Activated naive CD4-positive, alpha-beta T cell treated with anti-CD3 and anti-CD28 coated beads, Interleukin-2, amount 50 U/mL, for 24 hours (primary cell): ENCODE data around the gene CCL21.

Experiments
- H3K27ac Mint-ChIP-seq: one replicate; pipeline ENCODE4 v1.8.0; 2021; ENCODE audit warnings: mild to moderate bottlenecking, mixed read lengths
- H3K27me3 Mint-ChIP-seq: one replicate; pipeline ENCODE4 v1.8.0; 2021; ENCODE audit warnings: mixed read lengths
- H3K36me3 Mint-ChIP-seq: one replicate; pipeline ENCODE4 v1.8.0; 2021; ENCODE audit warnings: mixed read lengths
- H3K4me1 Mint-ChIP-seq: one replicate; pipeline ENCODE4 v1.8.0; 2021; ENCODE audit warnings: mixed read lengths
- H3K4me3 Mint-ChIP-seq: one replicate; pipeline ENCODE4 v1.8.0; 2021; ENCODE audit warnings: mild to moderate bottlenecking, mixed read lengths
- H3K9me3 Mint-ChIP-seq: one replicate; pipeline ENCODE4 v1.8.0; 2021; ENCODE audit warnings: mixed read lengths

The CCL21 gene

DNA sequence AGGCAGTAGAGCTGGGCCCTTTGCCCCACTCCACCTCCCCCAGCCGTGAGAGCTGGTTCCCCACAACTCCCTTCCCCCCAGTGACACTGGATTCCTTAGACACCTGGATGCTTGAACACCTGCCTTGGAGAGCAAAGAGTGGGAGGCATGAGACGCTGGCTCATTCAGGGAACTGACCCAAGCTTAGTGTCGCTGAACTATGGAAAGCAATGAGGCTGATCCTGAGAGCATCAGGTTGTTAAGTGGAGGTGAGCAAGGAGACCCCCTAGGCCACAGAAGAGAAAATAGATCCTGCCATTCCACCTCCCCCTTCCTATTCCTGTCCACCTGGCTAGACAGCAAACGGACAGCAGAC is 20.8 kb downstream of the CCL21 start:
- Mint-ChIP-seq H3K27me3 (no peaks in the 10 kb centered on the region), H3K27ac (no peak overlapping the region), H3K9me3 (no peaks in the 10 kb centered on the region), H3K4me3 (no peak overlapping the region), H3K4me1 (peaks cover 4% of the 10 kb centered on the region), H3K36me3 (no peaks in the 10 kb centered on the region)

DNA sequence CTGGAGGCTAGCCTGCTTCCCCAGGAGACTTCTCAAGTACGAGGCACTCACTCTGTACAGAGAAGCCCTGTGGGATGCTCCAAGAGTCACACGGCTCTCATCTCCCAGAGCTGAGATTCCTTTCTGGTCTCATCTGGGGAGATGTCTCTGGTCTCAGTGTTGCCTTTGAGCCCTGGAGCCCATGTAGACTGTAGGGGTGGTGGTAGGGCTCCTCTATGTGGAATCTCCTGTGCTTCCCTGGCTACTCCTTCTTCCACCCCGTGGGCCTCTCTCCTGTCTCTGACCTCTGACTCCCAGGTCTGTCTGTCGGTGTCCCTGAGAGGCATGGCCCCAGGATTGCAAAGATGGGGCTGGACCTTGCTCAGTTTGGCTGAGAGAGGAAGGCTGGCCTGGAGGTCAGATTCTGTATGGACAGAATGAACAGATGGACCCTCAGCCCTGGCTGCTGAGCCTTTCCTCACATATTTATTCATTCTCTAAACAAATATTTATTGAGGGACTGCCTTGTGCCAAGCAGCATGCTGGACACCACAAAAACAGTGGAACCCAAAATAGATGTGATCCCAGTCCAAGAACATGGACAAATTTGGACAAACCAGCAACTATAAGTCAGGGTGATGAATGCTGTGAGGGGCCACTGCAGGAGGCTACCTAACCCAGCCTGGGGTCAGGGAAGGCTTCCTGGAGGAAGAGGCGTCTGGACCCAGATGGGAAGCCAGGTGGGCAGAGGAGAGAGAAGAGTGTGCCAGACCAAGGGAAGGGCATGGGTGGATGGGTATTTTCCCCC is 21.4 kb downstream of the CCL21 start:
- H3K4me1 Mint-ChIP-seq, result peaks cover 8% of the 10 kb centered on the region
- H3K27ac Mint-ChIP-seq, result no peak overlapping the region
- H3K9me3 Mint-ChIP-seq, result no peaks in the 10 kb centered on the region
- H3K36me3 Mint-ChIP-seq, result no peaks in the 10 kb centered on the region
- H3K4me3 Mint-ChIP-seq, result no peak overlapping the region
- H3K27me3 Mint-ChIP-seq, result no peaks in the 10 kb centered on the region

DNA sequence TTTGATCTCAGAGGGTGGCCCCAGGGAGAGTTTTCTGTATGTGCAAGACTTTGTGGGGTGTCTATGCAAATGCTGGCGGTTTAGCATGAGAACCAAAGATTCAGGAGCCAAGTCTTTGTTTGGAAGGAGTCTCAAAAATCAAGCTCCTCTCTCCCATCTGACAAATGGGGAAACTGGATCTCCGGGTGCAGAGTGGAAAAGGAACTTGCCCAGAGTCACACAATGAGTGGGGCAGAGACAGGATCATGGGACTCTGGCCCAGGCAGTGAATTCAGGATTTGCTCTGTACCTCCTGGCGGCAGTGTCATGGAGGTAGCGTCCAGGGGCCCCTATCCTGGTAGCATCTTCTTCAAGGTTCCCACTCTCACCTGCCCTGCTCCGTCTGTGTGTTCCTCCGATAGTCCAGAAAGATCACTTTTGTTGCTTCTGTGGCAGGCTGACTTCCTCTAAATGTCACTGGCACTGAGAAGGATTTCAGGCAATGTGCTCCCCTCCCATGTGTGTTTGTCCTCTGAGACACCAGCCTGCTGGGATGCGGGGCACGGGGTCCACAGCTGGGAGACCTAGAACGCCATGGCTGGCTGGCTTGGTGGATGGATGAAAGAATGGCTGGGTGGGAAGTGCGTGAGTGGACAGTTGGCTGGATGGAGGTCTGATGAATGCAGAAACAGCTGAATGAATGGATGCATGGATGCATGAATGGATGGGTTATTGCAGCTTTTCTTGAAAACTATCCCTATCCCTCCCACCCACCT is 22.5 kb downstream of the CCL21 start:
- Mint-ChIP-seq H3K9me3 (no peaks in the 10 kb centered on the region), H3K36me3 (no peaks in the 10 kb centered on the region), H3K4me1 (peaks cover 8% of the 10 kb centered on the region), H3K27ac (no peak overlapping the region), H3K27me3 (no peaks in the 10 kb centered on the region), H3K4me3 (no peak overlapping the region)

DNA sequence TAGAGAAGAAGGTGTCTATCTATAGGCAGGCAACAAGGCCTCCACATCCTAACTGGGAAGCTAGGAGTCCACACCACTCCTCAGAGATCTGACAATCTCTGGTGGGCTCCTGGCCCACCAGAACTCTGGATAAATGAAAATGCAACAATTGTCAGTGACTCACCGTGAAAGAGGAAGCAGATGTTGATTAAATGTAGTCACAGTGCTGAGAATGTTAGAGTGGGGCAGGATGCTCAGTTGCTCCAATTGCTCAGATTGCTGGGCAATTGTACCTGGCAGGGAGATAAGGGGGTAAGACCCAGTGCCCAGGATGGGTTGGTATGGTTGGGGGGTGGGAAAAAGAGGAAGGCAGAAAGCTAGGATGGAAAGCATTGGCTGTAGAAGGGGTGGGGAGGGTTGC is 23.2 kb downstream of the CCL21 start:
- no peak overlapping the region for H3K27ac Mint-ChIP-seq
- no peaks in the 10 kb centered on the region for H3K9me3 Mint-ChIP-seq
- peaks cover 8% of the 10 kb centered on the region for H3K4me1 Mint-ChIP-seq
- H3K4me3 Mint-ChIP-seq, result no peak overlapping the region
- H3K36me3 Mint-ChIP-seq, result no peaks in the 10 kb centered on the region
- H3K27me3 Mint-ChIP-seq, result no peaks in the 10 kb centered on the region

DNA sequence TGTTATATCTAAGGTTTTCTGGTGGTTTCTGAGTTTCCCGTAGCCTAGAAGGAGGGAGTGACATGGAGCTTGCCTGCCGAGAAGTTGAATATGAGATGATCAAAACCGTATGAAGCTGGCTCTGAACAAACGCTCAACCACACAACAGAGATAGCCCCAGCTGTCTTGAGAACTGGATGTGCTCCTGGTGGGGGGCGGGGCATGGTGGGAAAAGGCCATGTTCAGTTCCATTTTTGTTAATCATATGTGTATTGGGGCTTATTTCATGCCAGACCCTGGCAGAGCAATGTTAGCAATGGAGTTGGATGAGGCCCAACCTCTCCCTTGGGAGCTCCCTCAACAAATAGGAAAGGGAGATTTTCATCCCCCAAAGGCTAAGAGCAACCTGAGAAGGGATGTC is 23.7 kb downstream of the CCL21 start:
- H3K27ac Mint-ChIP-seq, result no peak overlapping the region
- H3K27me3 Mint-ChIP-seq, result no peaks in the 10 kb centered on the region
- H3K4me1 Mint-ChIP-seq, result peaks cover 8% of the 10 kb centered on the region
- no peaks in the 10 kb centered on the region for H3K9me3 Mint-ChIP-seq
- H3K36me3 Mint-ChIP-seq, result no peaks in the 10 kb centered on the region
- no peak overlapping the region for H3K4me3 Mint-ChIP-seq

DNA sequence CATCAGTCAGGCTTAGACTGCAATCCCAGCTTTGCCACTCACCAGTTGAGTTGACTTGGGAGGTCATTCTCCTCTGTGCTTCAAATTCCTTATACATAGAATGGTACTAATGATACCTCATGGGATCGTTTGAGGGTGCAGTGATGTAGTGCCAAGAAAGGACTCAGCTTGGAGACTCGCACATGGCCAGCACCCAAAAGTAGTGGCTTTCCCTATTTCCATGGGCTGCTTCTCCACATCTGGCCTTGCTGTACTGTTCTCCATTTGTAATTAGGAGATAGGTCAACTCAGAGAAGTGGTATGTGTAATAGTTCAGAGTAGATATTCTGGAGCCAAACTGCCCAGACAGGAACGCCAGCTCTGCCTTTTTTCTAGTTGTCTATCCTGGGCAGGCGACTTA is 24.3 kb downstream of the CCL21 start:
- no peak overlapping the region for H3K4me3 Mint-ChIP-seq
- H3K9me3 Mint-ChIP-seq, result no peaks in the 10 kb centered on the region
- H3K27ac Mint-ChIP-seq, result peak overlapping the region; percentile 36
- no peaks in the 10 kb centered on the region for H3K36me3 Mint-ChIP-seq
- H3K4me1 Mint-ChIP-seq, result peaks cover 8% of the 10 kb centered on the region
- H3K27me3 Mint-ChIP-seq, result no peaks in the 10 kb centered on the region

DNA sequence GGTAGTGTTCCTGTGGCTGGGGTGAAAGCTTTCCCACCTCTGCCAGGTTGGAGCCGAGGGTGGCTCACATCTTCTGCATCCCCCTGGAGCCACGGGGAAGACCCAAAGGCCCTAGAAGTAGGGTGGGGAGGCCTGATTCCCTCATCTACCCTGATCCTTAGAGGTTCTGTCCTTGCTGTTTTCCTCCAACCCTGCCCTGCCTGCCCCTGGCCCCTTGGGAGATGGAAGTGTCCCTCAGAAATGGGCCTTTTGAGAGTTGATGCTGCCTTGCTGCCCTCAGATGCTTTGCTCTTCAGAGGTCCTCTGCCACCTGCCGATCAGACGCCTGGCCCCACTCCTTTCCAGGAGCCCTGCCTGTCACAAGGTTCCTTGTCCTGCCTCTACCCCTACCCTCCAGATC is 25.1 kb downstream of the CCL21 start:
- no peaks in the 10 kb centered on the region for H3K27me3 Mint-ChIP-seq
- H3K9me3 Mint-ChIP-seq, result no peaks in the 10 kb centered on the region
- no peak overlapping the region for H3K4me3 Mint-ChIP-seq
- H3K36me3 Mint-ChIP-seq, result no peaks in the 10 kb centered on the region
- H3K4me1 Mint-ChIP-seq, result peaks cover 8% of the 10 kb centered on the region
- no peak overlapping the region for H3K27ac Mint-ChIP-seq

DNA sequence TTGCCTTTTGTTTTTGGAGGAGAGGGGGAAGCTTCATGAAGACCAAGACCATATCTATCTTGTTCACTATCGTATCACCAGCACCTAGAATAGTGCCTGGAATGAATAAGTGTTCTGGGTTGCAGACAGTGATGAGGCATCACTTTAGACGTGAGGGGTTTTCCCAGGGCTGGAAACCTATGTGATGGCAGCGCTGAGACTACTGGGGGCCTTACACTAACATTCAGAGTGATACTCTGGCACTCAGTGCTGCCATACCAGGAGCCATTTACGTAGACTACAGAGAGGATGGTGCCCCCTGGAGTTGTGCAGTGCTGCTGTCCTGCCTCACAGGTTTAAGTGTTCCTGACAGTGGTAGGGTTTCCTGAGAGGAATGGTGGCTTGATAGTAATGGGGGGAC is 25.8 kb downstream of the CCL21 start:
- Mint-ChIP-seq H3K27ac (no peak overlapping the region), H3K4me3 (no peak overlapping the region), H3K36me3 (no peaks in the 10 kb centered on the region), H3K4me1 (peaks cover 8% of the 10 kb centered on the region), H3K9me3 (no peaks in the 10 kb centered on the region), H3K27me3 (no peaks in the 10 kb centered on the region)

DNA sequence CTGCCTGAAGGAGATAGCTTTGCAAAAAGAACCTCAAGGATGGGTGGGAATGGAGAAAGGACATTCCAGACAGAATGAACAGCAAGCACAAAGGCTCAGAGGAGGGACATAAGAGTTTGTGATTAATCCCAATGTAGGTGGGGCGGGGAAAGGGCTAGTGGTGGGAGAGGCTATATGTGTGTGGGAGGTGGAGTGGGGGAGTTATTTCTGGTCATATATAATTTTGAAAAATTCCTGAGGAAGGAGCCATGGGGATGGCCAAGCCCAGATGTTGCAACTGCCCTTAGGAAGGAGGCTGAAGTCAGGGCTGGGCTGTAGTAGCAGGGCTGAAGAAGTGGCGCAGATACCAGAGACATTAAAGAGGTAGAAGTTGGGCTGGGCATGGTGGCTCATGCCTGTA is 34.1 kb downstream of the CCL21 start:
- no peaks in the 10 kb centered on the region for H3K36me3 Mint-ChIP-seq
- H3K27me3 Mint-ChIP-seq, result no peaks in the 10 kb centered on the region
- no peaks in the 10 kb centered on the region for H3K9me3 Mint-ChIP-seq
- H3K4me1 Mint-ChIP-seq, result peaks cover 4% of the 10 kb centered on the region
- H3K27ac Mint-ChIP-seq, result no peak overlapping the region
- H3K4me3 Mint-ChIP-seq, result no peak overlapping the region

DNA sequence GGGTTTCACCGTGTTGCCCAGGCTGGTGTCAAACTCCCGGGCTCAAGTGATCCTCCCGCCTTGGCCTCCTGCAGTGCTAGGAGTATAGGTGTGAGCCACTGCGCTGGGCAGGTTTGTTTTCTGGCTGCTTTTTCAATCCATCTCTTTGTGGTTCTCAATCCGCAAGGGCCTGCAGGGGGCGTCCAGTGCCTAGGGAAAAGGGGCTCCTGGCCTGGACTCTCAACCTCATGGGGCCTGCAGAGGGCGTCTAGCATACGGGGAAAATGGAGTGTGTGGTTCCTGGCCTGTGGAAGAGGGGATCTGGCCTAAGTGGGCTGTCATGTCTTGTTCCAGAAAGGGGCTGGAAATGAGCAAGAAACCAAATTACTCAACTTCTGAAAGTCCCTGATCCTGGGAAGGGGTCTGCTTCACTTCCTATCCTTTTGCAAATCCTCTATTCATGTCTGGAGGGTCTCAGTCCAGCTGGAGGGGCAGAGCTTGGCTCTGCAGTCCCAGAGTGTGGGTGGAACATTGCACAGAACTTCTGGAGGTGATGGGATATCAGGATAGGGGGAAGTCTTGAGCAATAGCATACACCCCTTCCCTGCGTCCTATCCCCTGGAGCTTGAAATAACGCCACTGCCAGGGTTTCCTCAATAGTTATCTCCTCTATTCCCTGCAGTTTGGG is 34.8 kb downstream of the CCL21 start:
- peaks cover 4% of the 10 kb centered on the region for H3K4me1 Mint-ChIP-seq
- H3K4me3 Mint-ChIP-seq, result no peak overlapping the region
- no peaks in the 10 kb centered on the region for H3K9me3 Mint-ChIP-seq
- H3K36me3 Mint-ChIP-seq, result peaks cover 3% of the 10 kb centered on the region
- H3K27ac Mint-ChIP-seq, result no peak overlapping the region
- H3K27me3 Mint-ChIP-seq, result no peaks in the 10 kb centered on the region

DNA sequence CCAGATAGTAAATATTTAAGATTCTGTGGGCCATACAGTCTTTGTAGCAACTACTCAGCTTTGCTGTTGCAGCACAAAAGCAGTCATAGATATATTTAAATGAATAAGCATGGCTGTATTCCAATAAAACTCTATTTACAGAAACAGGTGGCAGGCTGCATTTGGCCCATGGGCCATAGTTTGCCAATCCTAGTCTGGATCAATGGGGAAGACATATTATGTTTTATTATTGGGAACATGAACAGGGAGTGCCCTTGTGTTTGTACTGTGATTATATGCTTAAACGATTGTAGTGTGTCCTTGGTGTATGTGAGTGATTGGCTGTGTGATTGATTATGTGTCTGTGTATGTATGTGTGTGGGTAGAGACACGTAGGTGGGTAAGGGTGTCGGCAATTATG is 35.5 kb downstream of the CCL21 start:
- Mint-ChIP-seq H3K36me3 (peaks cover 6% of the 10 kb centered on the region), H3K4me3 (no peak overlapping the region), H3K4me1 (peaks cover 4% of the 10 kb centered on the region), H3K27me3 (no peaks in the 10 kb centered on the region), H3K9me3 (peaks cover 3% of the 10 kb centered on the region), H3K27ac (no peak overlapping the region)

DNA sequence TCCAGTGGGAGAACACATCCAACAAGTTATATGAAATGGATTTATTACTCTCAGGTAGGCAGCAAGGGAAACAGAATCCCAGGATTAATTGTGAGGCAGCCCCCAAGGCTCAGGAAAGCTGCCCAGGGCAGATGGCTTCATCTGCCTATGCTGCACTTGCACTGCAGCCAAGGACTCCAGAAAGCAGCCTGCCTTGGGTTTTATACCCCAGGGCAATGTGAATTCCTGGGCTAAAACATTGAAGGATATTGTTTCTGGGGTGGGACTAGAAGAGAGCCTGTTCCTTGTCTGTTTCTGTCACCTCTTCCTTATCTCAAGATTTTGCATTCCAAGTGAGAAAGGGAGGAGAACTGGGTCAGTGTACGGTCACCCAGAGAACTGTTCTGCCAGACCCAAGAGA is 38.6 kb downstream of the CCL21 start:
- H3K27me3 Mint-ChIP-seq, result no peaks in the 10 kb centered on the region
- H3K27ac Mint-ChIP-seq, result no peak overlapping the region
- peaks cover 11% of the 10 kb centered on the region for H3K4me1 Mint-ChIP-seq
- no peak overlapping the region for H3K4me3 Mint-ChIP-seq
- peaks cover 12% of the 10 kb centered on the region for H3K36me3 Mint-ChIP-seq
- peaks cover 9% of the 10 kb centered on the region for H3K9me3 Mint-ChIP-seq

DNA sequence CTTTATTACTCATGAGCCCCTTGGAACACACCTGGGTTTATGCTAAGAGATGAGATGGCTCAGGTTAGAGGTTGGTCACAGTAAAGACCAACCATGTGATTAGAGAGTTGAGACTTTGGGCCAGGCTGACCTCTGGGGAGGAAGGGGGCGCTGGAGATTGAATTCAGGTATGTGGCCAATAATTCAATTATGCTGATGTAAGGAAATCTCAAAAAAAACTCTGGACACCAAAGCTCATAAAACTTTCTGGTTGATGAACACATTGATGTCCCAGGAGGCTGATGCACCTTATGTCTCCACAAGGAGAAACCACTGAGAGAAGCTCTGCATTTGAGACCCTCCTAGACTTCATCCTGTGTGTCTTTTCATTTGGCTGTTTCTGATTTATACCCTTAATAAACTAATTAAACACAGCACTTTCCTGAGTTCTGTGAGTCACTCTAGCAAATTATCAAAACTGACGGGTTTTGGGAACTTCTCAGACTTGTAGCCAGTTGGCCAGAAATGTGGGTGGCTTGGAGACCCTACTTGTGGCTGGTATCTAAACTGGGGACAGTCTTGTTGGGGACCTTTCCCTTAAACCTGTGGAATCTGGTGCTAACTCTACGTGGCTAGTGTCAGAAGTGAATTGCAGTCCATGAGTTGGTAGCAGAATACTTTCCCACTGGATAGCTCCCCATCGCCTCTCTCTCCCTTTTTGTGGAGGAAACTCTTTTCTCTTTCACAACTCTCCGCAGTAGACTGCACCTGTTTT is 40.0 kb downstream of the CCL21 start:
- Mint-ChIP-seq H3K4me1 (peaks cover 11% of the 10 kb centered on the region), H3K27me3 (no peaks in the 10 kb centered on the region), H3K4me3 (no peak overlapping the region), H3K36me3 (peaks cover 12% of the 10 kb centered on the region), H3K27ac (no peak overlapping the region), H3K9me3 (peaks cover 9% of the 10 kb centered on the region)

DNA sequence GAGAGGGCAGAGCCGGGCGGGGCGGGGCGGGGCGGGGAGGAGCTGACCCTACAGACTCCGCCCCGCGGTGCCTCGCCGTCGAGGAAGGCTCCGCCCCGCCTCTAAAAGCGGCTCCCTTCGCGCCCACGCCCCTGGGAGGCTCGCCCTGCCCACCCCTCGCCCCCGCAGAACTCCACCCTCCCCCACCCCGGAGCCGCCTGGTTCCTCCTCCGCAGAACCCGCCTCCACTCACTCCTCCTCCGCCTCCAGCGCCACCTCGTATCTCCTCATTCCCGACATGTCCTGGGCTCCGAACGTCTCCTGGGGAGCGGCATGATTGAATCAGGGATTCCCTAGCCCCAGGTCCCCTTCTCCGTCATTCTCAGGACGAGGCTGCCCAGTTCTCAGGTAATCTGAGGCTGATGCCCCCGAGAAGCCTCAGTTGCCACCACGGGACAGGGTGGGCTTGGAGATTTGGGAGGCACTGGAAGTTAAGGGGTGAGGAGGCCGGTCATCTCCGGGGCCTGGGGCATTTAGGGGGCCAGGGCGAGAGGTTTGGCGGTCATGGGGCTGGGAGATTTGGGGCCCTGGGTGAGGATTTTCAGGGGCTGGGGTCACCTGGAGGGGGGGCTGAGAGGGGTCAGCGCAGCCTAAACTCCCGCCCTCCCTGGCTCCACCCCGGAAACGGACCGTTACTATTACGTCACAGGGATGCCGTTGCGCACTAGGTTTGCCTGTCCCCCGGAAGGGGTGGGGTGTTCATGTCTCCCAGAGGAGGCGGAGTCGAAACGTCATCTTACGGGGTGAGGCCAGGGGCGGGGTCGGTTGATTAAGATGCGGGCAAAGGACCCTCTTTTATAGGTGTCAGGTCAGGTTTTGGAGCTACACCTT is 44.3 kb downstream of the CCL21 start:
- peaks cover 48% of the 10 kb centered on the region for H3K4me1 Mint-ChIP-seq
- H3K9me3 Mint-ChIP-seq, result peaks cover 9% of the 10 kb centered on the region
- H3K27ac Mint-ChIP-seq, result peak overlapping the region; percentile 27
- H3K4me3 Mint-ChIP-seq, result peak overlapping the region; percentile 87
- no peaks in the 10 kb centered on the region for H3K27me3 Mint-ChIP-seq
- H3K36me3 Mint-ChIP-seq, result peaks cover 12% of the 10 kb centered on the region

DNA sequence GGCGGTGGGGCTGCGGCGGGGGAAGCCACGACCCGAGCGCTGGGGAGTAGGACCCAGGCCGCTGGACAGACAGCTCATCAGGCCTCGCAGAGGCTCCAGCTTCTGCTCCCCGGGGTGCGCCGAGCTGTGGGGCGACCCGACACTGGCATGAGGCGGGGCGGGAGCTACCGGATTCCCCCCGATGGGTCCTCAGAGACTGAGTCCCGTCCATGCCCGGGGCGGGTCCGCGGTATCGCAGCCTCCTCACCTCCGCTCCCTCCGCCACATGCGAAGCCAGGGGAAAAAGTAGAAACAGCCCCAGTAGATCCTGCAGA is 44.9 kb downstream of the CCL21 start:
- Mint-ChIP-seq H3K27ac (no peak overlapping the region), H3K36me3 (peaks cover 11% of the 10 kb centered on the region), H3K27me3 (no peaks in the 10 kb centered on the region), H3K4me3 (peak overlapping the region; percentile 87), H3K9me3 (peaks cover 9% of the 10 kb centered on the region), H3K4me1 (peaks cover 50% of the 10 kb centered on the region)
